ENCODE results near the gene ZBTB2.
A peak's percentile ranks its signal among the peaks of the same experiment; 100 is the strongest.
"Not testable (repeated sequence)": the region's sequence is repeated elsewhere in the genome, so short reads cannot be mapped to it uniquely, and the experiment has no call there.

ZBTB2 gene

GRCh38 chr6:151321438-151321837 is 69.9 kb downstream of the ZBTB2 start:
- TF ChIP-seq POLR2A (IDR thresholded peaks at IDR 0.05; ENCODE audit: extremely low read depth, insufficient read length) (no peak), MAX (IDR thresholded peaks at IDR 0.05; ENCODE audit: low read depth, low read length) (no peak), MYC (IDR thresholded peaks at IDR 0.05; ENCODE audit: low read depth, low read length) (no peak), CTCF (IDR thresholded peaks at IDR 0.05; ENCODE audit: low read depth, low read length) (no peak)
- no peak for DNase-seq (ENCODE audit: low read depth)
- H3K4me3 ChIP-seq (ENCODE audit: low read depth, low read length), result no peak overlapping the region

- TF ChIP-seq POLR2A (IDR thresholded peaks at IDR 0.05; ENCODE audit: extremely low read depth, insufficient read length) (no peak), MAX (IDR thresholded peaks at IDR 0.05; ENCODE audit: low read depth, low read length) (no peak), MYC (IDR thresholded peaks at IDR 0.05; ENCODE audit: low read depth, low read length) (no peak), CTCF (IDR thresholded peaks at IDR 0.05; ENCODE audit: low read depth, low read length) (no peak)
- H3K4me3 ChIP-seq (ENCODE audit: low read depth, low read length), result no peak overlapping the region
- no peak for DNase-seq (ENCODE audit: low read depth)
These were observed 71.2 kb downstream of the ZBTB2 start for GRCh38 chr6:151320140-151320539.

GRCh38 chr6:151317995-151318365 is 73.4 kb downstream of the ZBTB2 start:
- no peak for DNase-seq (ENCODE audit: low read depth)
- TF ChIP-seq MAX (IDR thresholded peaks at IDR 0.05; ENCODE audit: low read depth, low read length) (no peak), POLR2A (IDR thresholded peaks at IDR 0.05; ENCODE audit: extremely low read depth, insufficient read length) (no peak), MYC (IDR thresholded peaks at IDR 0.05; ENCODE audit: low read depth, low read length) (no peak), CTCF (IDR thresholded peaks at IDR 0.05; ENCODE audit: low read depth, low read length) (no peak)
- H3K4me3 ChIP-seq (ENCODE audit: low read depth, low read length), result no peak overlapping the region

- TF ChIP-seq MYC (IDR thresholded peaks at IDR 0.05; ENCODE audit: low read depth, low read length) (no peak), CTCF (IDR thresholded peaks at IDR 0.05; ENCODE audit: low read depth, low read length) (no peak)
- H3K4me3 ChIP-seq (ENCODE audit: low read depth, low read length), result no peak overlapping the region
- DNase-seq (ENCODE audit: low read depth), result no peak
These were observed 74.0 kb downstream of the ZBTB2 start for GRCh38 chr6:151317103-151317994.

GRCh38 chr6:151315661-151316060 is 75.7 kb downstream of the ZBTB2 start:
- peak; percentile 18 for DNase-seq (ENCODE audit: low read depth)
- not testable (repeated sequence) for H3K4me3 ChIP-seq (ENCODE audit: low read depth, low read length)
